AG10803 (cell line): ENCODE data around the gene SEC16A.

Source experiments
- DNase-seq: peaks from one replicate; pipeline ENCODE4 v3.0.0; 2010; ENCODE audit warnings: low read depth
- H3K4me3 ChIP-seq: 2 replicates; pipeline ENCODE4 v1.5.1; 2011; ENCODE audit warnings: mild to moderate bottlenecking, low read length, control low read depth
- TF ChIP-seq, protein P1 (sequence below): conservative IDR thresholded peaks from 2 replicates; pipeline ENCODE4 v1.5.1; 2011; ENCODE audit warnings: mild to moderate bottlenecking, low read length, control low read depth, inconsistent platforms

SEC16A gene

GRCh38 chr9:136511670-136512592 is 29.1 kb upstream of the SEC16A start:
- DNase-seq = no peak
- TF ChIP-seq, protein P1, sequence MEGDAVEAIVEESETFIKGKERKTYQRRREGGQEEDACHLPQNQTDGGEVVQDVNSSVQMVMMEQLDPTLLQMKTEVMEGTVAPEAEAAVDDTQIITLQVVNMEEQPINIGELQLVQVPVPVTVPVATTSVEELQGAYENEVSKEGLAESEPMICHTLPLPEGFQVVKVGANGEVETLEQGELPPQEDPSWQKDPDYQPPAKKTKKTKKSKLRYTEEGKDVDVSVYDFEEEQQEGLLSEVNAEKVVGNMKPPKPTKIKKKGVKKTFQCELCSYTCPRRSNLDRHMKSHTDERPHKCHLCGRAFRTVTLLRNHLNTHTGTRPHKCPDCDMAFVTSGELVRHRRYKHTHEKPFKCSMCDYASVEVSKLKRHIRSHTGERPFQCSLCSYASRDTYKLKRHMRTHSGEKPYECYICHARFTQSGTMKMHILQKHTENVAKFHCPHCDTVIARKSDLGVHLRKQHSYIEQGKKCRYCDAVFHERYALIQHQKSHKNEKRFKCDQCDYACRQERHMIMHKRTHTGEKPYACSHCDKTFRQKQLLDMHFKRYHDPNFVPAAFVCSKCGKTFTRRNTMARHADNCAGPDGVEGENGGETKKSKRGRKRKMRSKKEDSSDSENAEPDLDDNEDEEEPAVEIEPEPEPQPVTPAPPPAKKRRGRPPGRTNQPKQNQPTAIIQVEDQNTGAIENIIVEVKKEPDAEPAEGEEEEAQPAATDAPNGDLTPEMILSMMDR = no peak
- H3K4me3 ChIP-seq = no peak overlapping the region

DNA sequence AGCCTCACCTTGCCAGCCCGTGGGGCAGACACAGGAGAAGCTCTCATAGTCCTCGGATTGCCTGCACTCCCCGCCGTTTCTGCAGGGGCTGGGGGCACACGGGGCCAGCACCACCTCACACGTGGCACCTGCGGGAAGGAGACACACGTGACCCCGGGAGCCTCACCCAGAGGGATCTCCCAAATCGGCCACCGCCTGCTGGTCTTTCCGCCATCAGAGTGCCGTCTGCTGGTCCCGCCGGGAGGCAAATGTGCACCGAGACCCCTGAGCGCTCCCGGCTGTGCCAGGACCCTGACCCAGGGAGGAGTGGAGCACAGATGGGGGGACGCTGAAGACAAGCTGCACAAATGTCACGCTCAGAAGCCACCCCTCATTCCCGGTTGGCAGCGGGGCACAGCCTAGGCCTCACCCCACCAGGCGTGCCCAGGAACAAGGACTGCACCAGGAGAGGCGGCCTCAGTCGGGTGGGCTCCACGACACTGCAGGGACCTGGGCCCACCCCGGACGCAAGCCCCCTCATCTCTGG is 28.4 kb upstream of the SEC16A start:
- TF ChIP-seq, protein P1 = no peak
- no peak for DNase-seq
- no peak overlapping the region for H3K4me3 ChIP-seq

GRCh38 chr9:136510561-136510960 is 27.7 kb upstream of the SEC16A start:
- no peak for DNase-seq
- TF ChIP-seq, protein P1 = no peak
- H3K4me3 ChIP-seq = no peak overlapping the region

- TF ChIP-seq, protein P1 = no peak
- H3K4me3 ChIP-seq = no peak overlapping the region
- no peak for DNase-seq
These were observed 26.7 kb upstream of the SEC16A start for GRCh38 chr9:136509549-136509948.

GRCh38 chr9:136508729-136509500 is 26.1 kb upstream of the SEC16A start:
- no peak for DNase-seq
- H3K4me3 ChIP-seq = no peak overlapping the region
- TF ChIP-seq, protein P1 = no peak

DNA sequence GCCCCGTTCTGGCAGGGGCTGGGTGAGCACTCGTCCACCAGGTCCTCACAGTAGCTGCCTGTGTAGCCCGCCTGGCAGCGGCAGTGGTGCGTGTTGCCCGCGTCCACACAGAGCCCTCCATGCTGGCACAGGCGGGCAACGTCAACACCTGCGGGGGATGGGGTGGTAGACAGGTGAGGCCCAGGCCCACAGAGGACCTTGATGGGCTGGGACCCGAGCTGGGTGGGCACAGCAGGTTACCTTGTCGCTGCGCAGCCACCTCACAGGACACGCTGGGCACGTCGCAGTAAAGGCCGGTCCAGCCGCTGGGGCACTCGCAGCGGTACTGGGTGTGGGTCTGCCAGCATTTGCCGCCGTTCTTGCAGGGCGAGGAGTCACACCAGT is 25.1 kb upstream of the SEC16A start:
- H3K4me3 ChIP-seq = no peak overlapping the region
- TF ChIP-seq, protein P1 = no peak
- DNase-seq = no peak
